ENCODE results near the gene TMEM45B.
"Not testable (repeated sequence)": the region's sequence is repeated elsewhere in the genome, so short reads cannot be mapped to it uniquely, and the experiment has no call there.

TMEM45B gene

GRCh38 chr11:129853518-129854231 is 38.0 kb downstream of the TMEM45B start:
- no peak for FAIRE-seq

- FAIRE-seq: no peak
Measured at GRCh38 chr11:129854232-129854805, 38.7 kb downstream of the TMEM45B start.

GRCh38 chr11:129855086-129855485 is 39.4 kb downstream of the TMEM45B start:
- no peak for FAIRE-seq

GRCh38 chr11:129856036-129856435 is 40.4 kb downstream of the TMEM45B start:
- FAIRE-seq: no peak

GRCh38 chr11:129861702-129862522 is 46.3 kb downstream of the TMEM45B start:
- FAIRE-seq: no peak

GRCh38 chr11:129864811-129865210 is 49.2 kb downstream of the TMEM45B start:
- no peak for FAIRE-seq

- no peak for FAIRE-seq
Measured at GRCh38 chr11:129865701-129866100, 50.1 kb downstream of the TMEM45B start.

- FAIRE-seq: no peak
Measured at GRCh38 chr11:129866311-129866710, 50.7 kb downstream of the TMEM45B start.

GRCh38 chr11:129868626-129869025 is 53.0 kb downstream of the TMEM45B start:
- not testable (repeated sequence) for FAIRE-seq

- no peak for FAIRE-seq
Measured at GRCh38 chr11:129871914-129872313, 56.3 kb downstream of the TMEM45B start.

- FAIRE-seq: no peak
Measured at GRCh38 chr11:129880311-129880710, 64.7 kb downstream of the TMEM45B start.

- FAIRE-seq: no peak
Measured at GRCh38 chr11:129881570-129882170, 66.0 kb downstream of the TMEM45B start.

- FAIRE-seq: no peak
Measured at GRCh38 chr11:129884581-129884980, 68.9 kb downstream of the TMEM45B start.

- no peak for FAIRE-seq
Measured at GRCh38 chr11:129885381-129885780, 69.7 kb downstream of the TMEM45B start.

- no peak for FAIRE-seq
Measured at GRCh38 chr11:129888451-129888850, 72.8 kb downstream of the TMEM45B start.

- no peak for FAIRE-seq
Measured at GRCh38 chr11:129894278-129895125, 78.9 kb downstream of the TMEM45B start.

- FAIRE-seq: no peak
Measured at GRCh38 chr11:129895126-129896041, 79.7 kb downstream of the TMEM45B start, which contains the start of gene NFRKB. NFRKB (minus strand) TSS chr11:129895578; CDS start chr11:129892849, 2,729 bp downstream.

GRCh38 chr11:129896062-129896461 is 80.4 kb downstream of the TMEM45B start:
- FAIRE-seq: no peak

- FAIRE-seq: no peak
Measured at GRCh38 chr11:129905402-129905801, 89.8 kb downstream of the TMEM45B start.
